ENCODE results near the gene RAB36.

RAB36 gene

GRCh38 chr22:23158516-23159290 lies 13.4 kb downstream of the RAB36 start:
- TF ChIP-seq EGR1 (IDR thresholded peaks at IDR 0.05) (no peak), CEBPB (IDR thresholded peaks at IDR 0.05) (no peak), REST (IDR thresholded peaks at IDR 0.05; ENCODE audit: low read depth) (no peak), MAX (IDR thresholded peaks at IDR 0.05) (no peak), YY1 (IDR thresholded peaks at IDR 0.05; ENCODE audit: low read depth) (no peak), TEAD4 (IDR thresholded peaks at IDR 0.05) (no peak), ZBTB7A (IDR thresholded peaks at IDR 0.05; ENCODE audit: low read depth) (no peak), CREB1 (IDR thresholded peaks at IDR 0.05; ENCODE audit: low read depth) (no peak), EP300 (IDR thresholded peaks at IDR 0.05; ENCODE audit: borderline replicate concordance) (no peak), TAF1 (IDR thresholded peaks at IDR 0.05; ENCODE audit: low read depth) (no peak), FOXM1 (IDR thresholded peaks at IDR 0.05; ENCODE audit: borderline replicate concordance, low read depth) (no peak), USF1 (IDR thresholded peaks at IDR 0.05) (no peak), TCF12 (IDR thresholded peaks at IDR 0.05; ENCODE audit: low read depth) (no peak), RAD21 (IDR thresholded peaks at IDR 0.05; ENCODE audit: low read depth) (no peak), NFIC (IDR thresholded peaks at IDR 0.05) (no peak)

- no peak for TF ChIP-seq CREB1 (IDR thresholded peaks at IDR 0.05; ENCODE audit: low read depth)
- TF ChIP-seq NFIC (IDR thresholded peaks at IDR 0.05) = no peak
- TF ChIP-seq TAF1 (IDR thresholded peaks at IDR 0.05; ENCODE audit: low read depth) = no peak
- no peak for TF ChIP-seq EGR1 (IDR thresholded peaks at IDR 0.05)
- TF ChIP-seq EP300 (IDR thresholded peaks at IDR 0.05; ENCODE audit: borderline replicate concordance) = no peak
- no peak for TF ChIP-seq FOXM1 (IDR thresholded peaks at IDR 0.05; ENCODE audit: borderline replicate concordance, low read depth)
- no peak for TF ChIP-seq REST (IDR thresholded peaks at IDR 0.05; ENCODE audit: low read depth)
- TF ChIP-seq TCF12 (IDR thresholded peaks at IDR 0.05; ENCODE audit: low read depth) = no peak
- TF ChIP-seq MAX (IDR thresholded peaks at IDR 0.05) = no peak
- TF ChIP-seq TEAD4 (IDR thresholded peaks at IDR 0.05) = no peak
- no peak for TF ChIP-seq USF1 (IDR thresholded peaks at IDR 0.05)
- TF ChIP-seq CEBPB (IDR thresholded peaks at IDR 0.05) = no peak
- no peak for TF ChIP-seq RAD21 (IDR thresholded peaks at IDR 0.05; ENCODE audit: low read depth)
- TF ChIP-seq YY1 (IDR thresholded peaks at IDR 0.05; ENCODE audit: low read depth) = no peak
- no peak for TF ChIP-seq ZBTB7A (IDR thresholded peaks at IDR 0.05; ENCODE audit: low read depth)
Observed at GRCh38 chr22:23159291-23159630, 14.0 kb downstream of the RAB36 start.

- no peak for TF ChIP-seq EGR1 (IDR thresholded peaks at IDR 0.05)
- no peak for TF ChIP-seq TEAD4 (IDR thresholded peaks at IDR 0.05)
- no peak for TF ChIP-seq MAX (IDR thresholded peaks at IDR 0.05)
- TF ChIP-seq EP300 (IDR thresholded peaks at IDR 0.05; ENCODE audit: borderline replicate concordance) = no peak
- no peak for TF ChIP-seq YY1 (IDR thresholded peaks at IDR 0.05; ENCODE audit: low read depth)
- TF ChIP-seq CREB1 (IDR thresholded peaks at IDR 0.05; ENCODE audit: low read depth) = no peak
Observed at GRCh38 chr22:23161029-23161428, 15.8 kb downstream of the RAB36 start.

- TF ChIP-seq TAF1 (IDR thresholded peaks at IDR 0.05; ENCODE audit: low read depth) (no peak), USF1 (IDR thresholded peaks at IDR 0.05) (no peak), FOXM1 (IDR thresholded peaks at IDR 0.05; ENCODE audit: borderline replicate concordance, low read depth) (no peak), REST (IDR thresholded peaks at IDR 0.05; ENCODE audit: low read depth) (no peak), EP300 (IDR thresholded peaks at IDR 0.05; ENCODE audit: borderline replicate concordance) (no peak), MAX (IDR thresholded peaks at IDR 0.05) (no peak), NFIC (IDR thresholded peaks at IDR 0.05) (no peak), TCF12 (IDR thresholded peaks at IDR 0.05; ENCODE audit: low read depth) (no peak), ZBTB7A (IDR thresholded peaks at IDR 0.05; ENCODE audit: low read depth) (no peak), CEBPB (IDR thresholded peaks at IDR 0.05) (no peak), EGR1 (IDR thresholded peaks at IDR 0.05) (no peak), CREB1 (IDR thresholded peaks at IDR 0.05; ENCODE audit: low read depth) (no peak), TEAD4 (IDR thresholded peaks at IDR 0.05) (no peak), RAD21 (IDR thresholded peaks at IDR 0.05; ENCODE audit: low read depth) (no peak), YY1 (IDR thresholded peaks at IDR 0.05; ENCODE audit: low read depth) (no peak)
Observed at GRCh38 chr22:23161574-23161973, 16.3 kb downstream of the RAB36 start.
